Hepatocyte (in vitro differentiated cells): ENCODE measurements around the gene SSR2. TPM values are rescaled to one million over a fixed set of nuclear protein-coding genes. Genes with fewer than 3 reads are reported as not detected.

Experiments used
- DNase-seq: peaks from one replicate; pipeline ENCODE4 v3.0.0-alpha.2; 2016; ENCODE audit warnings: low spot score
- H2AFZ ChIP-seq: fragments of 200-600 bp; sonication (generic); 2 replicates; pipeline ENCODE4 v1.6.0; 2016; ENCODE audit warnings: antibody characterized with exemption, mild to moderate bottlenecking
- H3K27ac ChIP-seq: fragments of 200-600 bp; sonication (generic); 2 replicates; pipeline ENCODE4 v1.5.1; 2016; ENCODE audit warnings: mild to moderate bottlenecking
- H3K27me3 ChIP-seq: fragments of 200-600 bp; sonication (generic); 2 replicates; pipeline ENCODE4 v1.6.1; 2016
- H3K36me3 ChIP-seq: fragments of 200-600 bp; sonication (generic); replicated peaks from 2 replicates; pipeline ENCODE4 v1.5.1; 2016; ENCODE audit warnings: low read depth; ENCODE audit not compliant: insufficient read depth
- H3K4me1 ChIP-seq: fragments of 200-600 bp; sonication (generic); 2 replicates; pipeline ENCODE4 v1.5.1; 2016; ENCODE audit warnings: mild to moderate bottlenecking, moderate library complexity; ENCODE audit not compliant: insufficient read depth
- H3K4me2 ChIP-seq: fragments of 200-600 bp; sonication (generic); 2 replicates; pipeline ENCODE4 v1.6.0; 2016
- H3K4me3 ChIP-seq: fragments of 200-600 bp; sonication (generic); 2 replicates; pipeline ENCODE4 v1.5.1; 2016; ENCODE audit warnings: mild to moderate bottlenecking
- H3K79me2 ChIP-seq: fragments of 200-600 bp; sonication (generic); 2 replicates; pipeline ENCODE4 v1.6.0; 2017; ENCODE audit warnings: mild to moderate bottlenecking
- H3K9me2 ChIP-seq: fragments of 200-600 bp; sonication (generic); replicated peaks from 2 replicates; pipeline ENCODE4 v1.6.0; 2017; ENCODE audit warnings: mild to moderate bottlenecking; ENCODE audit not compliant: insufficient read depth
- H3K9me3 ChIP-seq: fragments of 200-600 bp; sonication (generic); 2 replicates; pipeline ENCODE4 v1.5.1; 2016; ENCODE audit warnings: low read depth, mild to moderate bottlenecking
- H4K20me1 ChIP-seq: fragments of 200-600 bp; sonication (generic); 2 replicates; pipeline ENCODE4 v1.6.0; 2016; ENCODE audit warnings: mild to moderate bottlenecking; ENCODE audit not compliant: insufficient read depth, poor library complexity, severe bottlenecking
- CTCF ChIP-seq: fragments of 200-600 bp; sonication (generic); IDR thresholded peaks from 2 replicates; pipeline ENCODE4 v1.5.1; 2016; ENCODE audit warnings: antibody characterized with exemption, mild to moderate bottlenecking; ENCODE audit not compliant: poor library complexity
- EZH2 ChIP-seq: fragments of 200-600 bp; sonication (generic); IDR thresholded peaks from 2 replicates; pipeline ENCODE4 v1.6.1; 2016; ENCODE audit warnings: antibody characterized with exemption, mild to moderate bottlenecking, borderline replicate concordance
- EZH2phosphoT487 ChIP-seq: fragments of 200-600 bp; sonication (generic); IDR thresholded peaks from one replicate; pipeline ENCODE4 v1.6.1; 2018; ENCODE audit warnings: antibody characterized with exemption, mild to moderate bottlenecking, low read depth, moderate library complexity; ENCODE audit not compliant: unreplicated experiment, severe bottlenecking
- WGBS: methylation state at CpG from one replicate; pipeline ENCODE4 v1.1.6; 2016; ENCODE audit warnings: low lambda C conversion rate; ENCODE audit errors: missing lambda C conversion rate; 5-methylcytosine and 5-hydroxymethylcytosine counted together
- polyA plus RNA-seq: library from polyadenylated mRNA; unstranded; fragments of >200 nt; fragmentation: Nextera tagmentation; extraction: Ambion mirVana; gene quantifications from 2 replicates; pipeline ENCODE4 v1.2.1, GENCODE V29; 2016
- total RNA-seq: library from RNA; depleted of rRNA; stranded (reverse); fragments of >200 nt; gene quantifications from 2 replicates; pipeline ENCODE4 v1.2.3, GENCODE V29; 2014

SSR2 gene
- total and polyA plus RNA-seq, 2 experiments from 2014 or later: 326 to 393 TPM

GRCh38 chr1:155978325-155978972 lies 42.3 kb downstream of the SSR2 start, which contains the start of gene ARHGEF2:
ARHGEF2 (minus strand) TSS chr1:155978547; CDS start chr1:155978427, 120 bp downstream.
- WGBS: 1% methylated on average over 21 of the region's 52 CpGs
- DNase-seq: peak; percentile 76
- peak within 1 kb of the TSS; percentile 82 for H3K4me2 ChIP-seq
- H4K20me1 ChIP-seq: peaks cover 23% of the 10 kb centered on the region
- H3K27ac ChIP-seq: peak within 1 kb of the TSS; percentile 87
- H3K27me3 ChIP-seq: no peaks in the 10 kb centered on the region
- H2AFZ ChIP-seq: peak within 1 kb of the TSS; percentile 58
- H3K36me3 ChIP-seq: no peaks in the 10 kb centered on the region
- peaks cover 50% of the 10 kb centered on the region for H3K4me1 ChIP-seq
- peak within 1 kb of the TSS; percentile 96 for H3K4me3 ChIP-seq
- TF ChIP-seq EZH2phosphoT487: no peak
- no peak for TF ChIP-seq EZH2
- peak; percentile 44 for TF ChIP-seq CTCF
- no peaks in the 10 kb centered on the region for H3K9me3 ChIP-seq
- no peaks in the 10 kb centered on the region for H3K9me2 ChIP-seq
- peaks cover 82% of the 10 kb centered on the region for H3K79me2 ChIP-seq

- peak; percentile 68 for DNase-seq
- H3K9me2 ChIP-seq: no peaks in the 10 kb centered on the region
- no peaks in the 10 kb centered on the region for H3K9me3 ChIP-seq
- 3% methylated on average over 32 of the region's 52 CpGs for WGBS
- peak overlapping the region; percentile 87 for H3K27ac ChIP-seq
- peaks cover 50% of the 10 kb centered on the region for H3K4me1 ChIP-seq
- peak overlapping the region; percentile 58 for H2AFZ ChIP-seq
- H3K79me2 ChIP-seq: peaks cover 89% of the 10 kb centered on the region
- no peaks in the 10 kb centered on the region for H3K27me3 ChIP-seq
- peaks cover 24% of the 10 kb centered on the region for H4K20me1 ChIP-seq
- H3K4me3 ChIP-seq: peak overlapping the region; percentile 96
- H3K4me2 ChIP-seq: peak overlapping the region; percentile 82
- H3K36me3 ChIP-seq: no peaks in the 10 kb centered on the region
- TF ChIP-seq CTCF (no peak), EZH2 (no peak), EZH2phosphoT487 (no peak)
Measured at GRCh38 chr1:155977690-155978324, 42.9 kb downstream of the SSR2 start.

- 20% methylated on average over 4 of the region's 5 CpGs for WGBS
- Histone ChIP-seq H3K9me3 (no peaks in the 10 kb centered on the region), H3K4me1 (peaks cover 53% of the 10 kb centered on the region), H2AFZ (peak overlapping the region; percentile 58), H3K27me3 (no peaks in the 10 kb centered on the region), H3K4me3 (peak overlapping the region; percentile 96), H3K36me3 (no peaks in the 10 kb centered on the region), H3K4me2 (peak overlapping the region; percentile 82), H3K79me2 (peaks cover 90% of the 10 kb centered on the region), H3K9me2 (no peaks in the 10 kb centered on the region), H4K20me1 (peaks cover 31% of the 10 kb centered on the region), H3K27ac (peak overlapping the region; percentile 87)
- no peak for DNase-seq
- TF ChIP-seq EZH2phosphoT487 (no peak), EZH2 (no peak), CTCF (no peak)
Measured at GRCh38 chr1:155976913-155977689, 43.6 kb downstream of the SSR2 start.
